ENCODE results near the gene POC1A. TPM values are rescaled to one million over a fixed set of nuclear protein-coding genes. Genes with fewer than 3 reads are reported as not detected.

The POC1A gene
- total and polyA plus RNA-seq, 2 of the 8 experiments (the other 6 are each of a cell fraction or from before 2014, with no cell fraction given), result 35.7 to 39.2 TPM

- no peak for TF ChIP-seq CHD7 (IDR thresholded peaks at IDR 0.05; ENCODE audit: insufficient replicate concordance, low read length)
- no peak for TF ChIP-seq BCL11A (IDR thresholded peaks at IDR 0.05; ENCODE audit: low read depth in 2 of 2, low read length in 2 of 2)
- no peak for TF ChIP-seq RNF2 (IDR thresholded peaks at IDR 0.05; ENCODE audit: borderline replicate concordance, low read depth, low read length, missing control alignments, poor library complexity, severe bottlenecking)
- no peak for TF ChIP-seq KDM4A (IDR thresholded peaks at IDR 0.05; ENCODE audit: low read depth, low read length, severe bottlenecking)
- no peak for TF ChIP-seq YY1 (IDR thresholded peaks at IDR 0.05; ENCODE audit: low read depth, low read length)
- TF ChIP-seq NRF1 (IDR thresholded peaks at IDR 0.05; ENCODE audit: low read depth, low read length), result no peak
- no peak for TF ChIP-seq GABPA (IDR thresholded peaks at IDR 0.05; ENCODE audit: borderline replicate concordance, insufficient read depth, low read length)
- no peak for TF ChIP-seq TEAD4 (IDR thresholded peaks at IDR 0.05; ENCODE audit: low read depth, low read length)
- no peak for TF ChIP-seq HDAC2 (IDR thresholded peaks at IDR 0.05; ENCODE audit: borderline replicate concordance in 1 of 2, low read depth in 2 of 2, low read length in 2 of 2)
Observed at GRCh38 chr3:52080830-52081719, 73.1 kb downstream of the POC1A start (continued).

Measured in H1 (cell line).